Hematopoietic multipotent progenitor cell treated with erythropoietin and hydrocortisone succinate and interleukin-3 and kit ligand, for 8 days (in vitro differentiated cells): Measurements from ENCODE around the gene DDX27.
"Not testable (repeated sequence)": the region's sequence is repeated elsewhere in the genome, so short reads cannot be mapped to it uniquely, and the experiment has no call there.

ENCODE experiments used
- DNase-seq: peaks from one replicate; pipeline ENCODE4 v3.0.0-alpha.2; 2015

The DDX27 gene, protein sequence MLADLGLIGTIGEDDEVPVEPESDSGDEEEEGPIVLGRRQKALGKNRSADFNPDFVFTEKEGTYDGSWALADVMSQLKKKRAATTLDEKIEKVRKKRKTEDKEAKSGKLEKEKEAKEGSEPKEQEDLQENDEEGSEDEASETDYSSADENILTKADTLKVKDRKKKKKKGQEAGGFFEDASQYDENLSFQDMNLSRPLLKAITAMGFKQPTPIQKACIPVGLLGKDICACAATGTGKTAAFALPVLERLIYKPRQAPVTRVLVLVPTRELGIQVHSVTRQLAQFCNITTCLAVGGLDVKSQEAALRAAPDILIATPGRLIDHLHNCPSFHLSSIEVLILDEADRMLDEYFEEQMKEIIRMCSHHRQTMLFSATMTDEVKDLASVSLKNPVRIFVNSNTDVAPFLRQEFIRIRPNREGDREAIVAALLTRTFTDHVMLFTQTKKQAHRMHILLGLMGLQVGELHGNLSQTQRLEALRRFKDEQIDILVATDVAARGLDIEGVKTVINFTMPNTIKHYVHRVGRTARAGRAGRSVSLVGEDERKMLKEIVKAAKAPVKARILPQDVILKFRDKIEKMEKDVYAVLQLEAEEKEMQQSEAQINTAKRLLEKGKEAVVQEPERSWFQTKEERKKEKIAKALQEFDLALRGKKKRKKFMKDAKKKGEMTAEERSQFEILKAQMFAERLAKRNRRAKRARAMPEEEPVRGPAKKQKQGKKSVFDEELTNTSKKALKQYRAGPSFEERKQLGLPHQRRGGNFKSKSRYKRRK

DNA sequence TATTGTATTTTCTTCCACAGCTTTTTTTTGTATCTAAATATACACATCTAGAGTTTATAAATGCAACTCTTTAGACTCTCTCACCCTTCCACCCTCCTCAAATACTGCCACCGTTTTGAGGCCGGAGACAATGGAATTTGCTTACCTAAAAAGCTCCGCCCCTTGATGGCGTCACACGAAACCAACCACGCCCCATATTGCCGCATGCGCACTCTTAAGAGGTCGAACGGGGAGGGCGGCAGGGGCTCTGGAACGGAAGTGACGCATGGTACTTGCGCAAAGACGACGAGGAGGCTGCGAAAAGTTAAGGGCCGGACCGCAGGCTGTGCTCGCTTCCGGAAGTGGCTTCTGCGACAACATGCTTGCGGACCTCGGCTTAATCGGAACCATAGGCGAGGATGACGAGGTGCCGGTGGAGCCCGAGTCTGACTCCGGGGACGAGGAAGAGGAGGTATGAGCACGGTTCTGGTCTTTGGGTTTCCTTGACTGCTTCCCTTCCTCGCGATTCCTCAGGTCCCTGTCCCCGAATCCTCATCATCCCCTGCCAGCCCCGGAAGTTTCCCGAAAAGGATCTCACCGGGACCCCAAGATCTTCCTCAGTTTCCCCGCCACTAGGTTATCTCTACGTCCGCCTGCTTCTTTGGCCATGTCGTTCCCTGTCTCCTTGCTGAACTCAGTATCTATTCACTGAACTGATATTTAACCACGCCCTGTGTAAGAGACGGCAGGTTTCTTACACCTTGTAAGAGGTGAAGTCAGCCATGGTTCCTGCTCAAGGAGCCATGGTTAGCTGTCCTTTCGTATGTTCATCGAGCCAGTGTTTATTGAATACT, at the start of gene DDX27:
Gene DDX27, plus strand, starts transcription at position 326 of the 833 bp plus-strand sequence. Its CDS starts 33 bp downstream, at position 359.
- DNase-seq, result peak; percentile 99

DNA sequence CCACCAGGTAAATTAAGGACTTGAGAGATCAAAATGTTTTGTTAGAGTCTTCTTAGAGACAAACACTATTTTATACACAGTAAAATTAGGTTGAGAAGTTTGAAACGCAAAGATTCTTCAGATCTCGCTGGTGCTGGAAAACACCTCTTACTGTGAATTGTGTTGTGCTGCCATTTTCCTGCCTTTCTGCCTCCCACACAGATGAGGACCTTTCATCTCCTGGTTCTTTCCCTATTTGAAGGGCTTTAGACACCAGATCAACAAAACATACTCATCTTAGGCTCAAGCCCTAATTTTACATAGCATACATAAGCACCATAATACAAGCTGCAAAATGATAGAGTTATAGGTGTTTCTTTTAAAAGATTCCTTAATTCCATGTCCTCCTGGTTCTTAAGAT, 49.7 kb upstream of the DDX27 start:
- DNase-seq, result no peak

DNA sequence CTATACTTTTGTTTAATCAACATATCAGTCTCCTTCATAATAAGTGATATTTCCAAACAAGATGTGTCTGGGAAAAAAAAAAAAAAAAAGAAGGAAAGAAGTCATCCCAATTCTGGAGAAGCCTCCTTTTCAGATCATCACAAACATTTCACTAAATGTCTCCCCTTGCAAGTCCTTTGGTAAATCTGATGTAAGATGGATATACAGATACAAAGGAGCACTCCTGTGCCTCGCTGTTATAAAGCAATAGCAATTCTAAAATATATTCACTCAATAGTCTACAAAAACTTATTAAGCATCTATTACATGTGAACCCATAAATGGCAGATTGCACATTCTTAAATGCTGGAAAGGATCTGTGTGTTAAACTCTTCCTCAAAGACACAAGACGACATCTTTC, 48.5 kb upstream of the DDX27 start:
- DNase-seq, result no peak

DNA sequence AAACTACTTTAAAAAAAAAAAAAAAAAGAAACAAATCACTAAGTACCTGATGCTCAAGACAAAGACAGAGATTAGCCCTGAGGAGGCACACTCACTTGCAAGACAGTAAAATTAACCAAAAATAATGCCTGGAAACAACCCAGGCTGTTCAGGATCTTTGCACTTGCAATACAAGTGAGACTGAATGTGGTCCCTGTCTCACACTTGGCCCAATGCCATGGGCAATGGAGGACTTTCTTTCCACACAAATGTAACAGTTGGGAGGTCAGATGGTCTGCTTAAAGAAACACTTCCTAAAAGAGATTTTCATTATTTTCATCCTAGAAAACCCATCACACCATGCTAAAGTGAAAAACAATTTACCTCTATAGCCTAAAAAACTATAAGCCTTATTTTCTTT, 47.3 kb upstream of the DDX27 start:
- DNase-seq, result peak; percentile 34

DNA sequence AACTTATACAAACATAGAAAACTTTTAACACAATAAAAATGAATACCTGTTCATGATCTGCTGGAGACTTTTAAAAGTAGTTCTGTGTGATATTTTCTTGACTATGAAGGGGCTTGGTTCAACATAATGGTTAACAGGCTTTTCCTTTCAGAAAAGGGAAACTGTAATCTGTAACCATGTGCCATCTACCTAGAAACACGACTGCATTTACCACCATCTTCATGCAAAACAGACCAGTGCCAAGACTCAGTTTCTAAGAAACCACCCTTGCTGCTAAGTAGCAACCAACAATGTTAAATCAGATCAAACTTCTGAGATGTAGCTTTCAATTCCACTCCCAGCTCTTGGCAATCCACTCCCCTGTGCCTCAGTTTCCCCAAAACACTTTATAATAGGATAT, 46.8 kb upstream of the DDX27 start:
- DNase-seq, result no peak

DNA sequence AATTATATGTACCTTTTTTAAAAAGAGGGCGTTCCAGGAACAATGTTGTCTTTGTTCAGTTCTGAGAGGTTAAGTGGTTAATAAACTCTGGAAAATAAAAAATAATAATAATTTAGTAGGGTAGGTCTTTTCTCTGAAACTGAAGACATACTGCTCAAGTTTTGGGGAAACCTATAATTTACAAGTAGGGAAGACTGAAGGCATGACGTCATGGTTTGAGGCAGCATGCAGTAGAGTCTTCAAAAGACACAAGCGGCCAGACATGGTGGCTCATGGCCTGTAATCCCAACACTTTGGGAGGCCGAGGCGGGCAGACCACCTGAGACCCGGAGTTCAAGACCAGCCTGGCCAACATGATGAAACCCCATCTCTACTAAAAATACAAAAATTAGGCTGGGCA, 45.0 kb upstream of the DDX27 start:
- DNase-seq, result no peak

DNA sequence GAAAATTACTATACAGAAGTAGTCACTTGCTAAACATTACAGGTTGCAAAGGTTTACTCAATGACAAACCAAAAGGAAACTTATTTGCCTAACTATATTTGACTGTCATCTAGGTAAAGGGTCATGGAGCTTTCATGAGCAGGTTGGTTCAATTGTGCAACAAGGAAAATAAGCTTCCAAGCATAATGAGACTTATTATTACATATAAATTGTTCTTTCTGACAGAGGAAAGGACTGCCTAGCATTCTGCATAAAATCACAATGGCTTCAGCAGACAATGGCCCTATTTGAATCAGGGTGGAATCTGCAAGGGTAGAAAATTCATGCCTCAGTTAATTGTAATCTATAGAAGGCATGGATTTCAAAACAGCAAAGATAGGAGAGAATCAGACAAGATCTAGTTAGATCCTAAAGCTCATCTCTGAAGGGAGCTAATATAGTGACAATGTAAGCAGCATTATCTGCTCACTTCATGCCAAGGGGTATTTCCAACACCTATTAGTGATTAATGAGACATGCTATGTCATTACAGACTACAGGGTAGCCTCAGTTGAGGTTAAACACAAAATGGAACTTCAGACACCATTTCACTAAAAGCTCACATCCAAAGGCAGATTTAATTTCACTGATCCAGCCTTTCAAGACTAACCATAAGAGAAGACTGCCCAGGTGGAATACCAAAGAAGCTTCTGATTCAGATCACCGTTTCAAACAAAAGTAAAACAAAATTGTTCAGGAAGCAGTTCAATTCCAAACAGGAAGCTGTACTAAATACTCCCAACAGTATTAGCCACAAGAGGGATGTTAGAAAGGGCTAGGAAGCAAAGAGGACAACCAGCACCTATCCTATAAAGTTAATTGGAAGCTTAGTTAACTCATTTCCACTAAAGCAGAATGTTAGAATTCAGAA, 39.6 kb upstream of the DDX27 start:
- DNase-seq, result no peak

DNA sequence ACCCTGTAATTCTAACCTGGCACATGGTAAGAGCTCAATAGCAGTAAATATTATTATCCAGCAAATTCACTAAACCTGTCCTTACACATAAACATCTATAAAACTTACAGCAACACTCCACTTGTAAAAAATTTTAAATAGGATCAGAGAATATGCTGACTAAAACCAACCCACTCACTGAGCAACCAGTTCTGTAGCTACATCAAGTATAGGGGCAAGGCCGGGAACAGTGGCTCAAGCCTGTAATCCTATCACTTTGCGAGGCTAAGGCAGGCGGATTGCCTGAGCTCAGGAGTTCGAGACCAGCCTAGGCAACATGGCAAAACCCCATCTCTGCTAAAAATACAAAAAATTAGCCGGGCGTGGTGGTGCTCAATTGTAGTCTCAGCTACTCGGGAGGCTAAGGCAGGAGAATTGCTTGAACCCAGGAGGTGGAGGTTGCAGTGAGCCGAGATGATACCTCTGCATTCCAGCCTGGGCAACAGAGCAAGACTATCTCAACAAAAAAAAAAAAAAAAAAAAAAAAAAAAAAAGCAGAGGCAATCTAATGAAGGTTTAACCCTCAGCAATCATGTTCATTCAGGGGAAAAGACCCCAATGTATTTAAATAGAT, 37.8 kb upstream of the DDX27 start:
- DNase-seq, result no peak

DNA sequence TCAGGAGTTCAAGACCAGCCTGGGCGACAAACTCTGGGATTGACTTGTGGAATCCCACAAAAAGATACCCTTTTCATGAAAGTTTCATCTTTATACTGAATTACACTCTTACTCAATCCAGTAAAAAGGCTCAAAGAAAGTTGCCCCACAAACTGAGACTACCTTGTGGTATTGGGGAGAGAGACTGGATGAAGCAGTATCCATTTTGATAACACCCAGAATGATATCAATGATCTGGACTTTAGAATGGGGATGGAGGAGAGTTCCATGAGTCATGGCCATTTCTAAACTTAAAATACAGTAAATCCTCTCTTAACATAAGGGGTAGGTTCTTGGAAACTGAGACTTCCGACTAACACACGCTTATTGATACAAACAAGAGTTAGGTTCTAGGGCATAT, 35.8 kb upstream of the DDX27 start:
- DNase-seq, result peak; percentile 22

DNA sequence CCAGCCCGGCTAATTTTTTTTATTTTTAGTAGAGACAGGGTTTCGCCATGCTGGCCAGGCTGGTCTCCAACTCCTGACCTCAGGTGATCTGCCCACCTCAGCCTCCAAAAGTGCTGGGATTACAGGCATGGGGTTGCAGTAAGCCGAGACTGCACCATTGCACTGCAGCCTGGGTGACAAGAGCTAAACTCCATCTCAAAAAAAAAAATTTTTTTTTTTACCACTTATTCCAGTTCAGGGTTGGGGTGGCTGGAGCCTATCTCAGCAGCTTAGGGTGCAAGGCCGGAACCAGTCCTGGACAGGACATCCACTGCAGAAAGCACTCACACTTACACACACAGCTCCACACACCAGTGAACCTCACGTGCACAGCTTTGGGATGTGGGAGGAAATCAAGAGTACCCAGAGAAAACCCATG, 35.1 kb upstream of the DDX27 start:
- not testable (repeated sequence) for DNase-seq

DNA sequence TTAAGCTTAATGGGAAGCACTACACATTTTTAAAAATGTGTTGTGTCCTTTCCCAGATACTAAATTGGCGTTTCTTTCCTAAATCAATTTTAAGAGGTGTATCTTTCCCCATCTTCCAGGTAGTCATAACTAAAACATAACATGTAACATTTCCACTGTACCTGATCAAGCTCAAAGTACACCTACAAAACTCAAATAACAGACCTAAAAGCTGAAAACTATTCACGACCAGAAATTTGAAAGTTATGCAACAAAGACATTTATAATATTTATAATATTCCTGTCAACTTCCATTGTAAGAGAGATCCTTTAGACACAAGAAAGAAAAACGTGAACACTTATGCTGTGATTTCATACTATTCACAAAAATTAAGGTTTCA, 34.5 kb upstream of the DDX27 start:
- no peak for DNase-seq

DNA sequence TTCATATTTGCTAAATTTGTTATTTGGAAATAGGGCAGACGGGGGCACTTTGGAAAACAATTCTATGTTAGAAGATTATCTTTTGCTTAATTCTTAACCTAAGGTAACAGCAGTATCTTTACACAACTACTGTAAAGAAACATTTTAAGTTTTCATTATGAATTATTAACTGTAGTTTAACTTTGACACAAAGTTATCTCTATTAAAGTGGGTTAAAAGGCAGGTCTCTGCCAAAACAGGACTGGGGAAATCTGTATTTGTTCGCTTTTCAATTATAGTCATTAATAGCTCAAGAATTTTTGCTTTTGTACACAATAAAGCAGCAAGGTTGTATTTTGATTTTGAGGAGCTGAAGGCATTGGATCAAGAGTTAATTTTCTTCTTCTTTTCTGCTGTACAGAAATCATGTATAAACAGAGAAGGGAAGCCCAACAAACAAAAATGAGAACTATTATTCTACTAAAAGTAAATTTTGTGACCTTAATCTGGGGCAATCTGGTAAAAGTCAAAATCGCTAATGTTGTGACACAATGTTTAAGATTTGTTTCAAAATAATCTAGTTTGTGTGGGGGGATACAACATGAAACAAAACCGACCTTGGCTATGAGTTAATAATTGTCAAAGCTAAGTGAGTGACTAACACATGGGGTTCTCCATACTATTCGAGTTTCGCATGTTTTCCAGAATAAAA, 34.0 kb upstream of the DDX27 start:
- DNase-seq, result no peak

DNA sequence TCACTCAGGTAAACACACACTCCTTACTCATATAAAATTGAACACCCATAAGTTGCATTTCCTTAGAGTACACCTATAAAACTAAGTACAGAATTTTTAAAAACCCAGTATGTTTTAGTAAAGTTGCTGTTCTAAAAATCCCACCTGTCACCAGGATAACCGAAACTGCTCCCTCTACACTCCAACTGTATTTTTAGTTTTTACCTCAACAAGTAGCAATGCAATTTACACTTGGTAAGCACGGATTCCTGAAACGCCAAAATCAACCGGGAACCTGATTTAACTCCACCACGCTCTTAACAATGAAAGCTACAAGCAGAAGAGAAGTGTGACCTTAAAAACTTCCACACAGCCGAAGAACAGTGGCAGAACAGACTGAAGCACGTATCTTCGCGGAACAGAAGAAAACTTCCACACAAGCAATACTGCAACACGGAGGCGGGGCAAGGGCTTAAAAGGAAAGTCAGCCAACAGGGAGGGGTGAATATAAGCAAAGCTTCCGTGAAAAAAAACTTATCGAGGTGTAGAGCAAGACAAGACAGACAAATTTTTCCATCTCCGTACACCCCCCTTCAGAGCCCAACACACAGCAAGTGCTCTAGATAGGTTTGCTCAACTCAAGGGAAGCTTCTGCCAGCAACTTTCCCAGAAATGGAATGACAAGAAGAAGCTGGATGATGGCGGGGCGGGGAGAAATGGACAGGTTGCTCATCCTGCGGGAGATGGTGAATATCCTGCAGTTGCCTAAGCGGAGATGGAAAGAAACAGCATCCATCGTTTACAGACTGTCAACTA, 32.5 kb upstream of the DDX27 start:
- DNase-seq, result peak; percentile 88

DNA sequence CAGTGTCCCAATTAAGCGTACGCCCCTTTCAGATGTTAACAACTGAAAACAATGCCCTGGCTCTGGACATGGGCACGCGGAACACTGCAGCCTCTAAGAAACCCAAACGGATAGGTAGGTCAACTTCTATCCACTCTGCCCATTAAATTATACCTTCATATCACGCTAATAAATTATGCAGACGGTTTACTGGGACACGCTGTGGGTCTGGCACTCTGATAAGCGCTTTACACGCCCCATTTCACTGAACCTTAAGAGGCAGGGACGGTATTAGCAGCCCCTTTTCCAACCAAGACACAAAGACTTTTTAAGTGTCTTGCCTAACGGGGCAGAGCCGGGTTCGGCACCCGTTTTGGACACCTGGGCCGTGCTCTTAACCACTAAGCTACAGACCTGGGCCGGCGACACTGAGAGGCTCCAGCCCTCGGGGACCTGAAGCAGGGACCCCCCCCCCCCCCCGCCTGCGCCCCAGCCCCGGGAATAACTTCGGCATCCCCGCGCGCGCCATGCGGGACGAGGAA, 31.8 kb upstream of the DDX27 start:
- DNase-seq, result peak; percentile 91

DNA sequence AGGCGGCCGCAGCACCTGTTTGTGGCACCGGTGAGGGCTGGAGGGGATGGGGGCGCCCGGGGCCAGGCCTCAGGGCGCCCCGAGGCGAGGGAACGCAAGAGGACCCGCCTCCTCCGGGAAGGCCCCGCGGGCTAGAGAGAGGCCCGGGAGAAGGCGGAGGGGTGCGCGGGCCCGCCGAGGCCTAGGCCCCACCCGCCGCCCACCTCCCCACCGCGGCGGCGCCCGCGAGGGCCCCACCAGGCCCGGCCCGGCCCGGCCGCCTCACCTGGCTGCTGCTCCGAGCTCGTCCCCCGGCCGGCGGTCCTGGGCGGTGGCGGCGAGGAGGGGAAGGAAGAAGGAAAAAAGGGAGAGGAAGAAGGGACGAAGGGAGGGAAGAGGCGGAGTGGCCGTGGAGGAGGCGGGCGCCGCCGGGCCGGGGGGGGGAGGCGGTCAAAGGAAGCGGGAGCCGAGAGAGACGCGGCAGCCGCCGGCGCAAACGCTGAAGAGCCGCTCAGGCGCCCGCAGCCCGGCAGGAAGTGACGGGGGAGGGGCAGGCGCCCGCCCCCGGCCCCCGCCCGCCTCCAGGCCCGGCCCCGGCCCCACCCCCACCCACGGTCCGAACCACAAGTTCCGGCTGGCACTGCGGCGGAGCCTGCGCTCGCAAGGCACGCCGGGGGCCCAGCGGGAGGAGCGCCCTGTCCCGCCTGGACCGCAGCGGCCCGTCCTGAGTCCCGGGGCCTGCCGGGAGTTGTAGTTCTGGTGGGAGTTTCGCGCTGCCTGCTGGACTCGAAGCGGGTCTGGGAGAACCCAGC, 31.2 kb upstream of the DDX27 start, which contains the start of gene STAU1:
Gene STAU1, minus strand, starts transcription at position 484 of the 791 bp plus-strand sequence. CDS start 22,133 bp downstream, outside the sequence.
- peak; percentile 94 for DNase-seq

DNA sequence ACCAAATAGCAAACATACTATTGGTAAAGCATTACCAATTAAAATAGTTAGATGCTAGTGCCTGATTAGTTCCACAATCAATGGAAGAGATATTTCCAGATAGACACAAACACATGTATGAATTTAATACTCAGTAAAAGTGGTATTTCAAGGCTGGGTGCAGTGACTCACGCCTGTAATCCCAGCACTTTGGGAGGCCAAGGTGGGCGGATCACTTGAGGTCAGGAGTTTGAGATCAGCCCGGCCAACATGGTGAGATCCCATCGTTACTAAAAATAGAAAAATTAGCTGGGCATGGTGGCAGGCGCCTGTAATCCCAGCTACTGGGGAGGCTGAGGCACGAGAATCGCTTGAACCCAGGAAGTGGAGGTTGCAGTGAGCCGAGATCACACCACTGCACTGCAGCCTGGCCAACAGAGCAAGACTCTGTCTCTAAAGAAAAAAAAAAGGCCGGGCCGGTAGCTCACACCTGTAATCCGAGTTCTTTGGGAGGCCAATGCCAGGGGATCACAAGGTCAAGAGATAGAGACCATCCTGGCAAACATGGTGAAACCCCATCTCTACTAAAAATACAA, 26.2 kb upstream of the DDX27 start:
- DNase-seq, result not testable (repeated sequence)

DNA sequence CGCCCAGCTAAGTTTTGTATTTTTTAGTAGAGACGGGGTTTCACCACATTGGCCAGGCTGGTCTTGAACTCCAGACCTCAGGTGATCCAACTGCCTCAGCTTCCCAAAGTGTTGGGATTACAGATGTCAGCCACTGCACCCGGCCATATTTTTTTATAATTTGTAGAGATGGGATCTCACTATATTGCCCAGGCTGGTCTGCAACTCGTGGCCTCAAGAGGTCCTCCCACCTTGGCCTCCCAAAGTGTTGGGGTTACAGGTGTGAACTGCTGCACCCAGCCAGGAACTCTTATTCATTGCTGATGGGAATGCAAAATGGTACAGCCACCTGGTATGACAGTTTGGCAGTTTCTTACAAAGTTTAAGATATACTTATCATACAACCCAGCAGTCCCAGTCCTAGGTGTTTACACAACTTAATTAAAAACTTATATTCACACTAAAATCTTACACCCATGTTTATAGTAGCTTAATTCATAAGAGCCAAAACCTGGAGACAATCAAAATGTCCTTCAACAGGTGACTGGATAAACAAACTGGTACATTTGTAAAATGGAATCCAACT, 19.4 kb upstream of the DDX27 start:
- no peak for DNase-seq

DNA sequence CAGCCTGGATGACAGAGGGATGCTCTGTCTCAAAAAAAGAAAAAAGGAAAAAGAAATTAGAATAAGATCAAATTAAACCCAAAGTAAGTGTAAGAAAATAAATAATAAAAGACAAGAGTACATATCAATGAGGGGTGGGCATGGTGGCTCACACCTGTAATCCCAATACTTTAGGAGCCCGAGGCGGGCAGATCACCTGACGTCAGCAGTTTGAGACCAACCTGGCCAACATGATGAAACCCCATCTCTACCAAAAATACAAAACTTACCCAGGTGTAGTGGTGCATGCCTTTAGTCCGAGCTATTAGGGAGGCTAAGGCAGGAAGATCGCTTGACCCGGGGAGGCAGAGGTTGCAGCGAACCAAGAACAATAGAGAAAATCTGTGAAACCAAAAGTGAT, 16.2 kb upstream of the DDX27 start:
- no peak for DNase-seq
